A673 (cell line): Measurements from ENCODE around the gene KCNIP4.

ENCODE experiments used
- CTCF ChIP-seq: fragments of 300-800, 200-600 bp; sonication (generic); conservative IDR thresholded peaks from 2 replicates; pipeline ENCODE4 v1.5.1; 2017; ENCODE audit warnings: low read depth, mild to moderate bottlenecking, antibody characterized with exemption, low read length, moderate library complexity, mixed read lengths
- EZH2 ChIP-seq: fragments of 200-600 bp; sonication (generic); IDR thresholded peaks from 2 replicates; pipeline ENCODE4 v1.6.1; 2017; ENCODE audit warnings: borderline replicate concordance, low read depth, mild to moderate bottlenecking, mixed read lengths, antibody characterized with exemption, low read length; ENCODE audit not compliant: poor library complexity, severe bottlenecking

- TF ChIP-seq EZH2 (no peak), CTCF (no peak)
Observed at GRCh38 chr4:21625447-21625846, 323.1 kb downstream of the KCNIP4 start.
